GM19035 (cell line): ENCODE results near the gene GALNT2.

Experiments used
- ATAC-seq: cut with Tn5 transposase; IDR thresholded peaks from one replicate; pipeline ENCODE4 v1.9.1; 2021; ENCODE audit not compliant: unreplicated experiment

GALNT2 gene

GRCh38 chr1:230109066-230109465 is 42.0 kb downstream of the GALNT2 start:
- ATAC-seq, result no peak

- ATAC-seq, result peak; percentile 84
Observed at GRCh38 chr1:230109895-230110667, 43.0 kb downstream of the GALNT2 start.

DNA sequence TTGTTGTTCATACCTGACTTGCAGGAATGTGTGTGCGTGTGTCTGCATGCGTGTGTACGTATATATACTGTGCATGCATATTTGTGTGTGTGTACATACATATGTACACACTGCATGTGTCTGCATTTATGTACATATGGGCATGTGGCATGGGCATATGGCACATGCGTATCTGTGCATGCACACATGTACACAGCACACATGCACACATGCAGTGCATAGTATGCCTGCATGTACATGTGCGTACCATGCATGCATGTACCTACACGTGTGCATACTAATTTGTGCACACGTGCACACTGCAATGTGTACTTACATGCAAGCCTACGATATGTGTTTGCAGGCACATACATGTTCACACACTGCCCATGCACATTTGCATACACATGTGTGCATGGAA is 43.9 kb downstream of the GALNT2 start:
- ATAC-seq, result no peak

DNA sequence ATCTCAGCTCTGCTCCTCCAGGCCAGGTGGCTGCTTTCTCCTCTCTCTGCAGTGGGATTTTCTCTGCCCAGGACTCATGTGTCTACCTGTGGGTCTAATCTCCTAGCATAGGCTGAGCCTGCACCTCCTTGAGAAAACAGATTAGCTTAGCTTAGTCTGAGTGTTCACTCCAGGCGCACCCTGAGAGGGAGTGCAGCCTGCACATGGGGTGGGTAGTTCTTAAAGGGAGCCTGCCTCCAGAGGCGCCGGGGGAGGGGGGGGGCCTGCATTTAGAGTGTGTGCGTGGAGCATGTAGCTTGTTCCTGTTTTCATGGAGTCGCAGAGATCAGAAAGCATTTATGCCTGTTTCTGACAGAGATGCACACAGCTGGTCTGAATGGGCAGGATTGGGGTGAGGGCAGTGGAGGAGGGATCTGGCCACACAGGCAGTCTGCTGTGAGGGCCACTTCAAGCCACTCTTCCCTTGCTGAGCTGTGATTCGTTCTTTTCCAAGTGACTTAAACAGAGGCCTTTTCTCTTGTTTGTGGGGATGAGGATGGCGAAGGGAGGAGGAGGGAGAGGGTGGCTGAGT is 45.2 kb downstream of the GALNT2 start:
- ATAC-seq, result no peak

- ATAC-seq, result no peak
Observed at GRCh38 chr1:230112782-230113181, 45.7 kb downstream of the GALNT2 start.

GRCh38 chr1:230113235-230113592 is 46.2 kb downstream of the GALNT2 start:
- no peak for ATAC-seq

DNA sequence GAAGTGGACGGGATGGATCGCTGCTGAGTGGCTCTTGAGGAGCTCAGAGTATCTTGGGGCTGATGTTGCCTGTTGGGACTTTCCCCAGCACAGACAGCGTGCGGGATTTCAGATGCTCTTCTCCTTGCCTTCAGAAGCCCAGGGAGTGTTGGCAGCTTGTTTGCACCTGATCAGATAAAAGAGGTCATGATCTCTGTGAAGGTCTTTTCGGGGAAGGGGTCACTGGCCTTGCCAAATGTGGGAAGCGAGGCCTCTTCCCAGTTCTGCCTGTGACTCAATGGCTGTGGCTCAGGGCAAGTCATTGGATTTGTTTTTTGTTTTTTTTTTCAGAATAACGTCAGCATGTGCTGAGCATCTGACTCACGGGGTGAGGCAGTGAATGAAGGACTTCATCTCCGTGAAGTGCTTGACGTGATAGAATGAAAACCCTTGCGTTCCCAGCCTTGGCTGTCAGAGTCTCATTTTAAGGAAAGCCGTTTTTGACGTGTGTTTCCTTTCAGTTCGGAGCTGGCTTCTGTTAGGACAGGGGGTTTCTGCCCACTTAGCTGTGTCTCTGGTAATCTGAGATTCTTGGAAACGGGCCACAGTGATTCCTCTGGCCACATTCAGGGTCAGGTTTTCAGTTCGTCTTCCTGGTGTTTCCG is 46.7 kb downstream of the GALNT2 start:
- no peak for ATAC-seq

GRCh38 chr1:230114237-230114651 is 47.2 kb downstream of the GALNT2 start:
- ATAC-seq, result no peak

- ATAC-seq, result no peak
Observed at GRCh38 chr1:230117694-230118093, 50.7 kb downstream of the GALNT2 start.

DNA sequence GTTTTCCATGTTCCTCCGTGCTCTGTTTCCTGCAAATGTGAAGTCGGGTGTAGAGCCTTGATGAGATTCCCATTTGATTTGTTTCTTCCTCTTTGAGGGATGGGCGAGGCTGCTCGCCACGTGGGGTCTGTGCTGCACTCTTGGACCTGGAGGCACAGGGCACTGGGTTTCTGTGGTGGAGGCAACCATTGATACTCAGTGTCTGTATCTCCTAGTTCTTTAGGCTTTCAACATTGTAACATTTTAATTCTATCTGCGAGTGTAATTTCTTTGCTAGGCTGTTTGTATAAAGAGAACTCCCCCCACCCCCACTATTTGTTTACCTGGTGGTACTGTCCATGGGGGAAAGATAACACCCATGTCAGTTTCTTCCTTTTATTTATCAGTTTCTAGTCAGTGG is 52.3 kb downstream of the GALNT2 start:
- ATAC-seq, result no peak

DNA sequence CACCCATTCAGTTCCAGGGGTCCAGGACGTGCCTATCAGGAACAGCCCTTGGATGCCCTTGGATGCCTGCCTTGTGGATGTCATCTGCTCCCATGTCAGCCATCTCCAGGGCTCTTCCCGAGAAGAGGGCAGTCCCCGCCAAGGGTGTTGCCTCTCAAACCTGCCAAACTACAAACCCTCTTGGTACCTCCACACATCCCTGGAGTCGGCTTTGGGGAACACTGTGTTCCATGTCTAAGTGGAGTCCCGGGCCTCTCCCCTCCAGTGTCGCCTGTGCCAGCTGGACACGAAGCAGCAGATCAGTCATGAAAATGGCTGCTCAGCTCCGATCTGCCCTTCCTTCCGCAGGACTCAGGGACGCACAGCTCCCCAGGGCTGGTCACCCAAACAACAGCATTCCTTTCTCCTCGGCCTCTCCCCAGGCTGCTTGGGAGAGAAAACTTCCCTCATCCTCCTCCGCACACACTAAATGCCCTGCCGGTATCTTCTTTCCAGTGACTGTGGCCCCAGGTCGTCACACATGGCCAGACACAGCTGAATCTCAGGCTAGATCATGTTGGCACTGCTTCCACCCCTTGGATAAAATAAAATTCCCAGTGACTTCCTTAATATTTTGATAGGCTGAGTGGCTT is 53.4 kb downstream of the GALNT2 start:
- ATAC-seq, result no peak

DNA sequence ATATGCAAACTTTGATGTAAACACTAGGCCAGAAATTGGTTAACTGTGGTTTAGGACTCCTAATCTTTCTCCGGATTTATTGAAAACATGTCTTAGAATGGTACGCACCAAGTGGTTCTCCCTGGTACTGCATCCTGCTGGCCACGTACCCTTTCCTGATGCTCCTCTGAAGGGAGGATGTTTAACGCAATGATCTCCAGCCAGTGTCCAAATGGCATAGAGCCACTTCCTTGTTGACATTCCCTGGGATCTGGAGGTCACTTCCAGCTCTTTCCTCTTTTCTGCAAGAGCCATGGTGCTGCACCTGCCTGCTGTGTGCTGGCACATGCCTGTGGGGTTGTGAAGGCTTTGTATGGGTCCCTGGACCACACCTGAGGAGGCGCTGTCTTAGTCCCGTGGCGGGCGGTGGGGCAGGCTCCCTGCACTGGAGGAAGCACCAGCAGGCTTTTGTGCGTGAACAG is 53.9 kb downstream of the GALNT2 start:
- no peak for ATAC-seq

GRCh38 chr1:230121950-230122349 is 54.9 kb downstream of the GALNT2 start:
- no peak for ATAC-seq

- ATAC-seq, result no peak
Observed at GRCh38 chr1:230122366-230123279, 55.6 kb downstream of the GALNT2 start.

DNA sequence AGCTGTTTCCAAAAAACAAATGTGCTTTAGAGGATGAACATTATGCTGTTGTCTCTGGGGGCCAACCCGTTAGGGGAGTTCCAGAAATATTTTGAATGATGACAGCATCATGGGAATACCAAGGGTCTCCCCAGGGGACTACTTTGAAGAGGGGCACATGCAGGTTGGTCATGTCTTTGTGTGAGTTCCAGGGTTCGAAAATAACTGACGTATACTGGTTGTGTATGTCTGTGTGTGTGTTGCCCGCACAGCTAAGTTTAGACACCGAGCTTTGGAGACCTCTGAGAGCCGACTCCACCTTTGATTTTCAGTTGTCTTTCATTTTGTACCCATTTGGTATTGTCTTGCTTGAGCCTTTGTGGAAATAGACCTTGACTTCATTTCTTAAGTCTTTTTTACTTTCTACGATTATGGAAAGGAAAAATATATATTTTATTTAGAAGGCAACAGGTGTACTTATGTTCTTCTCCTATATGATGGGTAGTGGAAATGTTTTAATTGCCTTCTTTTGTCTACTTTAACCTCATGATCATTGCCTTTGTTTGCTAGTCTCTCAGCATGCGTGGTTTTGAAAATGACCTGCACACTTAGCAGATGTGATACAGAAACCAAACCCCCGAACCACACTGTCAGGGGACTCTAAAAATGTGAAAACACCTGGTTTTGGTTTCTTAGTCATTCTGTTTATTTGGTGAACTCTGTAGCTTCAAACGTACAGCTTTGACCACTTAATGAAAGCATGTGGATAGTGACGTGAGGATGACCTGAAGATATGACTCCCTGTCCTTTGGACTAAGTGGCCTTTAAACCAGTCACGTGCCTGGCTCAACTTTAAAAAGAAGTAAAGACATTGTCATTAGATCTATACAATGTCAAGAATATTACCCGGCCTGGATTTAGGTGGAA is 56.5 kb downstream of the GALNT2 start:
- ATAC-seq, result peak; percentile 89

GRCh38 chr1:230124186-230125128 is 57.4 kb downstream of the GALNT2 start:
- ATAC-seq, result no peak

- ATAC-seq, result no peak
Observed at GRCh38 chr1:230125141-230125540, 58.1 kb downstream of the GALNT2 start.

DNA sequence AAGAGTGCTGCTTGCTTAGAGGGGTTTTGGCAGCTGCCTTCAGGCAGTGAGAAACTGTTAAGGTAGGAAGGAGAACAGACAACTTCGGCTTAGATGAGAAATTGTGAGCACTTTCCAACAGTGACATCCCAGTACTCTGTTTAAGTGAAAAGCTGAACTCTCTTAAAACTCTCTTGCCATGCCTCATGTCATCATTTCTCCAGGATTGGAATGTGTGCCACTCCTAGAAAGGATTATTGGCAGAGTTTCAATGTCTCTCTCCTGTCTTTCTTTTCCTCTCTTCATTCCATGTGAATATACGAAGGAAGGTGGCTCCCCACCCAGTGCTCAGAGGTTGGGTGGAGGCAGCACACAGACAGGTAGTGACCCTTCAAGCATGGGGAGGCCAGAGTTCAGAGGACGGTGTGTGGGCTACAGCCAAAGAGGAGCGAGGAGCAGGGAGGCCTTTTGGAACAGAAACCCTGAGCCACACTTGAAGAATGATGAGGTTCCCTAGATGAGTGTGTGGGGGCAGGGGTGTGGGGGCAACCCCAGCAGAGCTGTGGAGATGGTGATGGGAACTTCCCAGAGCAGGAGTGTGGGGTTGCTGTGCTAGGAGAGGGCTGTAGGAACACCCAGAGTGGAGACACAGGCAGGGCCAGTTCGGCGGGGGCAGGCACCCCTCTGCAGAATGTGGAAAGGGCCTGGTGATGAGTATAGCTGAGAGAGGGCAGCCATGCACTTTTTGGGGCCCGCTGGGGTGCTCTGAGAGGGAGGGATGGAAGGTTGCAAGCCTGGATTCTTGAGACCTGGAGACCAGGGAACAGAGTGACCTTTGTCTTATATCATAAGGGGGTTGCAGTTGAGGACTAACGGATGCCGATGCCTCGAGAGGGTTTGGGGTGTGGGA is 58.8 kb downstream of the GALNT2 start:
- ATAC-seq, result no peak
